Femur (tissue), 1 donor: Measurements from ENCODE around the gene CENATAC.
"Not testable (repeated sequence)": the region's sequence is repeated elsewhere in the genome, so short reads cannot be mapped to it uniquely, and the experiment has no call there.

Experiments used
- DNase-seq: peaks from one replicate; pipeline ENCODE4 v3.0.0-alpha.2; 2017

Gene CENATAC

DNA sequence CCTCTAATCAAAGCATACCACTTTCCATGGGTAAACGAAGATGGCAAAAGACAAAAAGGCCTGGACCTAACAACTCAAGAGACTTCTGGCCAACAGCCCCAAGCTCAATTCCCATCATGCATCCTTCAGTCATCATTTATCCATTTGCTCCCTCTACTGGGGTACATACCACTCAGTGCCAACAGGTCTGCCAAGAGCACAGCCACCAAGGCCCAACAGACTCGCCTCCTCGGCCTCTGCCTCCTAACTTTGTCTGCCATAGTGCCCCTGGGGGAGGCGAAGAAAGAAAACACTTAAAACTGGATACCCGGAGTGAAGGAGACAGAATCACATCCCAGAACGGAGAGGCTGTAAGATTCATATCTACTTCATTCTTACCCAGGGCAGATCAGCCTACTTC lies 58.0 kb downstream of the CENATAC start:
- no peak for DNase-seq

DNA sequence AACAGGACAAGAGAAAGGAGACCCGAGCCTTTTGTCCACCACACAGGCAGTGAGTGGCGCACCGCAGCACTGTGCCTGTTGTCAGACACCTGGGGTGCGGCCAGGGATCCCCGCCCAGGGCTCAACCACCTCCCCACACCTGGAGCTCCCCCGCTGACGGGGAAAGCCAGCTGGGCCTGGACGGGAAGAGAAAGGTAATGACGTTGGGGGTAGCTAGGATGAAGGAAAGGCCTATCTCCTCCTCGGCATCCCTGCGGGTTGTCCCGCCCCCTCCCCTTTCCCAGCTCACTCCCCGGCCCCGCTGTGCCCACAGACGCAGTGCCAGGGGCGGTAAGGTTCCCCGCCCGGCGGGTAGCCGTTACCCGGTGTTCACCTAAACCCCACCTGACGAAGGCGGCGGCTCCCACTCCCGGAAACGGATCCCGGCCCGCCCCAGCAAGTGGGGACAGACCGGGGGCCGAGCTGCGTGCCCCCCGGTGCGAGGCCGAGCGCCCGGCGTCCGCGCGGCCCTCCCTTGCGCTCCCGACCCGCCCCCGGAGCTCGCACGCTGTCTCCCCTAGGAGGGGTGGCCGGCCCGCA lies 58.6 kb downstream of the CENATAC start:
- DNase-seq, result no peak

DNA sequence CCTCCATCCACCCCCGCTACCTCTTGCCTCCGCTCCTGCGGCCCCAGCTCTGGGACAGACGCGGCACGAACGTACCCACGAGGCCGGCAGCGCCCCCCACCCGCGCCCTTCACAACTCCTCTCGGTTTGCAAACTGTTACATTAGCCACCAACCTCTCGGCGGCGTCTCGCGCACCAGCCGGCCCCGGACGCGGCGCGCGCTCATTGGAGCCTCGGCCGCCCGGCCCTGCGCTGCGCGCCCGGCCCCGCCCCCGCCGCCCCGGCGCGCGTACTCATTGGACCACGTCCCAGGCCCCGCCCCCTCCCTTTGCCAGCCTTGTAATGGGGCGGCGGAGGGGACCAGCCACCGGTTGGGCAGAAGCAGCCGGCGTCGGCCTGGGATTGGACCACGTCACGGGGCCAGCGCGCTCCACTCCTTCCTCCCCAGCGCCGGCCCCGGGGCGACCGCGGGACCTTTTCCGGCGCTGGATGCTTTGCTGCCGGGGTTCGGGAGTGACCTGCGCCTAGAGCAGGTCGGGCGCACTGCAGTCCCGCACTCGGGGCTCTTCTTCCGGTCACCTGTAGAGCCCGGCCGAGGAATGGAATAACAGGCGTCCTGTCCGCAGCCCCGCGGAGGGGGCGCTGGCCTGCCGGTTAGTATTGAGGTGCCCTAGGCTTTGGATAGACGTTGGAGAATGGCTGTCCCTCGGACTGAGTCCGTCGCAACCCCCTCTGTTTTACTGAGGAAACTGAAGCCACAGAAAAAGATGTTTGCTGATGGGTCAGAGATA lies 59.2 kb downstream of the CENATAC start, which contains the start of gene HYOU1:
Gene HYOU1 (minus strand): TSS at position 206 of the 770 bp plus-strand sequence. CDS start 1,045 bp downstream, outside the sequence.
- peak; percentile 98 for DNase-seq

DNA sequence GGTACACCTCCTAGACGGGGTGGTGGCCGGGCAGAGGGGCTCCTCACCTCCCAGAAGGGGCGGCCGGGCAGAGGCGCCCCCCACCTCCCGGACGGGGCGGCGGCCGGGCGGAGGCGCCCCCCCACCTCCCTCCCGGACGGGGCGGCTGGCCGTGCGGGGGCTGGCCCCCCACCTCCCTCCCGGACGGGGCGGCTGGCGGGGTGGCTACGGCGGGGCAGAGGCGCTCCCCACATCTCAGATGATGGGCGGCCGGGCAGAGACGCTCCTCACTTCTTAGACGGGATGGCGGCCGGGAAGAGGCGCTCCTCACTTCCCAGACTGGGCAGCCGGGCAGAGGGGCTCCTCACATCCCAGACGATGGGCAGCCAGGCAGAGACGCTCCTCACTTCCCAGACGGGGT lies 61.2 kb downstream of the CENATAC start:
- not testable (repeated sequence) for DNase-seq

DNA sequence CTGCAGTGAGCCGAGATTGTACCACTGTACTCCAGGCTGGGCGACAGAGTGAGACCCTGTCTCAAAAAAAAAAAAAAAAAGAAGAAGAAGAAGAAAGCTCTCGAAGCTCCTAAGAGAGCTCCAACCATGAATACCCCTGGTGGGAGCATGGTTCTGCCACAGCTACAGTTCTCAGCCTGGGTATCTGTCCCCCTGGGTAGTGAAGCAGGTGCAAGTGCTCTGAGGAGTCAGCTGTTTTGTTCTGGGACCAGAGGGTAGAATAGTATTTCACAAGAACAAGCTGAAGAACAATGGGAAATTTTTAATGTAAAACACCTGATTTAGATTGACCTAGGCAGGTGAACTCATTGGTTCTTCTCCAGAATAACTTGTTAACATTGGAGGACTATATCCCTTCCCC lies 63.3 kb downstream of the CENATAC start:
- no peak for DNase-seq

DNA sequence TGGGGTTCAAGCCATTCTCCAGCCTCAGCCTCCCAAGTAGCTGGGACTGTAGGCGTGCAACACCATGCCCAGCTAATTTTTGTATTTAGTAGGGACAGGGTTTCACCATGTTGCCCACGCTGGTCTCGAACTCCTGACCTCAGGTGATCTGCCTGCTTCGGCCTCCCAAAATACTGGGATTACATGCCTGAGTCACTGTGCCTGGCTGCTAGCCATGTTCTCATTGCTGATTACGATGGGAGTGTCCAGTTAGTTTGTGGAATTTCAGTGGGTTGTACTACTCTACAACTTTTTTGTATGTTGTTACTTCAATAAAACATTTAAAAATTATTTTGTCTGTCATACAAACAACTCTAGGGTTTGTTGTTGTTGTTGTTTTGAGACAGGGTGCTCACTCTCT lies 64.8 kb downstream of the CENATAC start:
- no peak for DNase-seq

DNA sequence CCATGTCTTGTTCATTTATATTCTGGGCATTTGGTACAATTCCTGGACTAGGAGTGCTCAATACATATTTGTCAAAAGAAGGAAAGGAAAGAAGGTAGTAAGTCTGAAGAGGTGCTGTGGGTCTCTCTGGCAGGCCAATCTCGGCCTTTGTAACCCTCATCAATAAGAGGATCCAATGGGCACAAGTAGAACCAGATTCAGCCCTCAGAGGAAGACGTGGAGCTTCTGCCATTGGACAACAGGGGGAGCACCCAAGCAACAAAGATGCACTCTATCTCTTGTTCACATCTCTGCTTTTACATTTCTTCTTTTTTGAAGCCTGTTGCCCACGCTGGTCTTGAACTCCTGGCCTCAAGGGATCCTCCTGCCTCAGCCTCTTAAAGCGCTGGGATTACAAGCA lies 67.4 kb downstream of the CENATAC start:
- no peak for DNase-seq
